HepG2 (cell line): ENCODE data around the gene GNAI2. TPM values are rescaled to one million over a fixed set of nuclear protein-coding genes. Genes with fewer than 3 reads are reported as not detected.

ENCODE experiments used
- KIAA2018 ChIP-seq: sonication (generic); formaldehyde crosslinking; IDR thresholded peaks from 2 replicates; pipeline ENCODE4 v1.5.0; 2020; ENCODE audit warnings: mild to moderate bottlenecking, missing genetic modification reagents, borderline replicate concordance
- RAD21 ChIP-seq: fragments of 450-650 bp; formaldehyde crosslinking; IDR thresholded peaks from 2 replicates; pipeline ENCODE4 v1.5.0; 2020; ENCODE audit warnings: mild to moderate bottlenecking
- ZBTB14 ChIP-seq: sonication (generic); formaldehyde crosslinking; IDR thresholded peaks from 2 replicates; pipeline ENCODE4 v1.4.0; 2020; ENCODE audit warnings: missing genetic modification reagents
- polyA plus RNA-seq, 8 experiments: library from polyadenylated mRNA; depleted of rRNA in 3 of 8; stranded (reverse) in 7 of 8; unstranded in 1 of 8; fragments of >200 nt; fragmentation: Illumina TruSeq in 4 of 8; extraction: Trizol in 4 of 8; gene quantifications; 2 replicates each; pipeline versions ENCODE4 v1.2.1 to v1.2.3, GENCODE V29; 2011 to 2016; ENCODE audit warnings: low read depth in 4 of 8, missing spikeins in 1 of 8, mixed read lengths in 1 of 8; ENCODE audit not compliant: insufficient read depth in 1 of 8
- total RNA-seq, 5 experiments: library from RNA; depleted of rRNA; stranded (reverse); fragments of >200 nt; fragmentation: Illumina TruSeq; extraction: Trizol; gene quantifications; 2 replicates each; pipeline ENCODE4 v1.2.3, GENCODE V29; 2016; ENCODE audit warnings: low read depth in 1 of 5

Gene GNAI2
- total and polyA plus RNA-seq, 2 of the 13 experiments (the other 11 are each of a cell fraction or from before 2014, with no cell fraction given): 51.1 to 66.2 TPM

- TF ChIP-seq KIAA2018 (CRISPR knock-in tag): 0 out of 2 replicates have a peak, but pooled peaks have one; percentile 0
- 0 out of 2 replicates have a peak, but pooled peaks have one; percentile 1 for TF ChIP-seq ZBTB14
- TF ChIP-seq RAD21 (CRISPR knock-in tag): no peak
Measured at GRCh38 chr3:50259432-50260026, 23.5 kb downstream of the GNAI2 start (continued).
